HCEC 1CT (cell line): ENCODE results near the gene SSUH2.
"Not testable (repeated sequence)": the region's sequence is repeated elsewhere in the genome, so short reads cannot be mapped to it uniquely, and the experiment has no call there.

Experiments used
- DNase-seq: peaks from one replicate; pipeline ENCODE4 v3.0.0-alpha.2; 2017

The SSUH2 gene

DNA sequence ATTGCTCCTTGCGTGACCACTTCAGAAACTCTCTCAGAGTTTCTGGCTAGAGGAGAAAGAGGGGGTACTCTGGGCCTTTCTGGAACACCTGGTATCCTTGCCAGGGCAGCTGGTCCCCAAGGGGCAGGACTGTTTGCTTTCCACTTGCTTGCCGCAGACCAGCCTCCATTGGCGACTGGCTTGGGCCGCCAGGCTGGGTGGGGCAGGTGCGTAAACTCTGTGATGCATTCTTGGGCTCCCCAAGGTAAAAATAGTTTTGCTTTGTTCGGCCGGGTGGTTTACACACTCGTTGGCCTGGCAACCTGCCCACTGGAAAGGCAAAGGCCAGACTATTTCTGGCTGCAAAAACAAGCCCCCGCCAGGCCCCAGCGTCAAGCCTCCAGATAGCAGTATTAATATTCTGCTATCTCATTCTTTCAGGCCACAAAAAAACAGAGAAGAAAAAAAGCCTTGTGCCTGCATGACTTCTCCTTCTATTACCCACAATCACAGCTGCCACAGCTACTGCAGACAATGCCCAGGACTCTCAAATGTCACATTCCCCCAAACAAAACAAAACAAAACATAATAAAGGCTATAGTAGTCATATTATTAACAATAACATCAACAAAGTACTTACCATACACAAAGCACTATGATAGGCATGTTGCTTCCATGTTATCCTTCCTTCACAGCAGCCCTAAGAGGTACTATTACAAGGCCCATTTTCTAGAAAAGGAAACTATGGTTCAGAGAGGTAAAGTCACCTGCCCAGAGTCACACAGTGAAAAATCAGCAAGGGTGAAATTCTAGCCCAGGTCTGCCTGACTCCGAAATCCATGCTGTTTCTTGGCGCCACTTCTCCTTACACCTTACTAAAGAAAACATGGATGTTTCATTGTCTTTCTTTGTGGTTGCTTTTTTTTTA lies 14.0 kb upstream of the SSUH2 start:
- no peak for DNase-seq

DNA sequence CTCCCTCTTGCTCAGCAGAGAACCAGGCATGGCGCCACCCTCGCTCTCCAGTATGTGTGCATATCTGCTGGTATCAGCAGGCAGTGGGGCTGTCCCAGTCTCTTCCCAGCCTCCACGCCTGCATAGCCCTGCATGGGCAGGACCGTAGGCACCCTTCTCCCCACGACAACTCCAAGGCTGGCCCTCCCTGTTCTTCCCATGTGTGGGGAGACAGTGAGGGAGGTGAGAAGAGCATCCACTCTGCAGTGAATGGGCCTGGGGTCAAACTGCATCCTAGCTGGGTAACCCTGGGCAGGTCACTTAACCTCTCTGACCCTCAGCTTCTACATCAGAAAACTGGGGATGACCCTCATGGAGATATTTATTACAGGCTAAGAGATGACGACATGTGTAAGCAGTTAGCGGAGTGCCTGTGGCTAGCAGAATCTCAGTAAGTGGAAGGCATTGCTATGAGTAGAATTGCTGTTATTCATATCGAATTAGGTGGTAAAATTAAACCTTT lies 13.3 kb upstream of the SSUH2 start:
- no peak for DNase-seq

DNA sequence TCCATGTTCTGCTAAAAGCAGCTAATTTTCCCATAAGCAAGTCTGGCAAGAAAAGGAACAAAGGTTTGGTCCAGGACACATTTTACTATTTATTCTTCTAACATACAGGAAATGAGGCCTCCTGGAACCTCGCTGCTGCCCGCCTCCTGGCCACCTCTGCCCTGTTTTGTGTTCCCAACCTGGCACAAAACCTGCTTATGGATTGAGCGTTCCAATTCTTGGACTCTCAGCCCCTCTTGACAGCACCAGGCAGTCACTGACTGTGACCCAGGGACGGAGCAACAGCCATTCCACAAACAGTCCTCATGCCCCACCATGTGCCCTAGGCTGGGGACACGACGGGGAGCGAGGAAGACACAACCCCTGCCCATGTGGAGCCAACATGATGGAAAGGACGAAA lies 11.6 kb upstream of the SSUH2 start:
- DNase-seq, result no peak

DNA sequence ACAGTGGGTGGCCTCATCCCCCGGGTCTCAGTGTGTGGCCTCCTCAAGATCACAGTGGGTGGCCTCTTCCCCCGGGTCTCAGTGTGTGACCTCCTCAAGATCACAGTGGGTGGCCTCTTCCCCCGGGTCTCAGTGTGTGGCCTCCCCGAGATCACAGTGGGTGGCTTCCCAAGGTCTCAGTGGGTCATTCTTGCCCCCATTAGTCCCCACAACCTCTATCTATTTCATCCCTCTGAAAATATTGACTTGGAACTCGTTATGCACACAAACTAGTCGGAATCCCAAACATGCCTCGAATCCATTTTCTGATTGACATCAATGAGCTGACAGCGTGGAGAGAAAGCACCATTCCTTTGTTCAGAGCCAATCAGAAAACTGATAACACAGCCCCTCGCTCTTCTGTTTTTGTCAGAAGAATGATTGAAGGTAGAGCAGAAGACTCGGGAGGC lies 10.8 kb upstream of the SSUH2 start:
- DNase-seq, result no peak

DNA sequence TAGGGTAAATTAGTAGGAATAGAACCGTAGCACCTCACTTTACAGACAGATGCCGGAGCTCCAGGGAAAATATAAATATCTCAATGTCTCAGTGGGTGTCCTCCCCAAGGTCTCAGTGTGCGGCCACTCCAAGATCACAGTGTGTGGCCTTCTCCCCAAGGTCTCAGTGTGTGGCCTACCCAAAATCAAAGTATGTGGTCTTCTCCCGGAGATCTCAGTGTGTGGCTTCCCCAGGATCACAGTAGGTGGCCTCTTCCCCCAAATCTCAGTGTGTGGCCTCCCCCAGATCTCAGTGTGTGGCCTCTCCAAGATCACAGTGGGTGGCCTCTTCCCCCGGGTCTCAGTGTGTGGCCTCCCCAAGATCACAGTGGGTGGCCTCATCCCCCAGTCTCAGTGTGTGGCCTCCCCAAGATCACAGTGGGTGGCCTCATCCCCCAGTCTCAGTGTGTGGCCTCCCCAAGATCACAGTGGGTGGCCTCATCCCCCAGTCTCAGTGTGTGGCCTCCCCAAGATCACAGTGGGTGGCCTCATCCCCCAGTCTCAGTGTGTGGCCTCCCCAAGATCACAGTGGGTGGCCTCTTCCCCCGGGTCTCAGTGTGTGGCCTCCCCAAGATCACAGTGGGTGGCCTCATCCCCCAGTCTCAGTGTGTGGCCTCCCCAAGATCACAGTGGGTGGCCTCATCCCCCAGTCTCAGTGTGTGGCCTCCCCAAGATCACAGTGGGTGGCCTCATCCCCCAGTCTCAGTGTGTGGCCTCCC lies 10.2 kb upstream of the SSUH2 start:
- DNase-seq, result not testable (repeated sequence)

DNA sequence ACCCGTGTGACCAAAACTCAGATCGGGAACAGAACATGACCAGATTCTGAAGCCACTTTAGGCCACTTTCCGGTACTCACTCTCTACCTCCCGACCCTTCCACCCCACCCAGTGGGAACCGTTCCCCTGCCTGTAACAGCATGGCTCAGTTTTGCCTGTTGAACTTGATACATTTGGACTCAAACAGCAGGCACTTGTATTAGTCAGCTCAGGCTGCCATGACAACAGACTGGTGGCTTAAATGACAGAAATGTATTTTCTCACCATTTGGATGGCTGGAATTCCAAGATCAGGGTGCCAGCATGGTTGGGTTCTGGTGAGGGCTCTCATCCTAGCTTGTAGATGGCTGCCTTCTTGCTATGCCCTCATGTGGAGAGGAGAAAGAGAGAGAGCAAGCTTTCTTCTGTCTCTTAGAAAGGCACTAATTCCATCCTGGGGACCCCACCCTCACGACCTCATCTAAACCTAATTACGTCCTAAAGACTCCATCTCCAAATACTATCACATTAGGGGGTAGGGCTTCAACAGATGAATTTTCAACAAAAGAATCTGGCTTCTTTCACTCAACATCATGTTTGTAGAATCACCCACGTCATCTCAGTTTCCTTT lies 9.3 kb upstream of the SSUH2 start:
- no peak for DNase-seq

DNA sequence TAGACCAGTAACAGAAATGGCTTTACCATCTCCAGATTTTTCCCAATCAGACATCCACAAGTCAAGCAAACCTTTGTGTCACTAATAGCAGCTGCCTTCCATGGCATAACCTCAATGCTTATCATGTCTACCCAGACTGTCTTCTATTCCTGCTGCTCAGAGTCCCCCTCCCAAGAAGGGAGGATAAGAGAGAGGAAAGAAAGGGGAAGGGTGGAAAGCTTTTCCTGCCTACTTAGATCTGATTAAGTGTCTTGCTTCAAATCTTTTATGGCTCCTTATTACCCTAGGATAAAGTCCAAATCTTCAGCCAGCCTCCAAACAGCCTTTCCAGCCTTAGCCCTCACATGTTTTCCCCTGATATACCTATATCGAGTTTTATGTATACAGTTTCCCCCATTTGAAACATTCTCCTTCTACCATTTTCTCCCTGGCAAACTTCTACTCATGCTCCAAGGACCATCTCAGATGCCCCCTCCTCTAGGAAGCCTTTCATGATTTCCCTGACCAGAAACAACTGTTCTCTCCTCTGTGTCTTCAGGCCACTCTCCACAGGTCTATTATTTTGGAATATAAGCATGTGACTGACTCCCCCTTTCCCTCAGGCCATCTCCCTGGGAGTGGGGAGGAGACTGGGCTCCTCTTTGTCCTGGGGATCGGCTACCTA lies 7.9 kb upstream of the SSUH2 start:
- DNase-seq, result no peak

DNA sequence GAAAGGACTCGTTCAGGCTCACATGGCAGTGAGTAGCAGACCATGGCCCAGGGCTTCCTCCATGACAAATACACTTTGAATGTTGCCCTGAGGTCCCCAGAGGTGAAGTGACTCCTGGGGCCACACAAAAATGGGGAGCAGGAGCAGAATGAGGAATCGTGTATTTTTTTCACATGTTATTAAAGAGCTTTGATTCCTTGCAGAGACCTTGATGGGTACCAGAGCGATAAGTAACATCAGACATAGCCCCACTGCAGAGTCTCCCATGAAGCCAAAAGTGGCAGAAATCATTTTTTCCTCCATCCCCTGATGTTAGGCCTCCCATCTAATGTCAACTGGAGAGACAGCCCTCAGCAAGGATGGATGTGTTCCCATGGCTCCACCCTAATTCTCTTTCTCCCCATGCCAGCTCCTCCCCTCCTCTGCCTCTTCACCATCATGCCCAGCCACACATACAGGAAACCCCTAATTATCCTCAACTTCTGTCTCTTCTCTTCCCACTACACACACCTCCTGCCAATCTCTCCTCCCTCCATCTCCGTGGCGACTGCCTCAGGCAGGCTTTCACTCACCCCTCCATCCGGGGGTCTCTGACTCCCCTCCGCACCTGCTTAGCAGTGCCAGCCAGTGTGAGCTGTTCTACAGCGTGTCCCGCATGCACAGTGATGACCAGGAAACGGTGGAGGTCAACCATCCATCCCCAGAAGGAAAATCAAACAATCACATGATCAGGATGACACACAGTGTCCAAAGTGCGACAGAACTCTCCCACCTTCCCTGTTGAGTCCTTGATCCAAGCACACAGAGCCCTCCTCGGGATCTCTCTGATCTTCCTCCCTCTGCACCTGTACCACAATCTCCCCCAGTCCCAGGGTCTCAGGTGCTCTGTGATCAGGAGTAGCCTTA lies 7.1 kb upstream of the SSUH2 start:
- no peak for DNase-seq

DNA sequence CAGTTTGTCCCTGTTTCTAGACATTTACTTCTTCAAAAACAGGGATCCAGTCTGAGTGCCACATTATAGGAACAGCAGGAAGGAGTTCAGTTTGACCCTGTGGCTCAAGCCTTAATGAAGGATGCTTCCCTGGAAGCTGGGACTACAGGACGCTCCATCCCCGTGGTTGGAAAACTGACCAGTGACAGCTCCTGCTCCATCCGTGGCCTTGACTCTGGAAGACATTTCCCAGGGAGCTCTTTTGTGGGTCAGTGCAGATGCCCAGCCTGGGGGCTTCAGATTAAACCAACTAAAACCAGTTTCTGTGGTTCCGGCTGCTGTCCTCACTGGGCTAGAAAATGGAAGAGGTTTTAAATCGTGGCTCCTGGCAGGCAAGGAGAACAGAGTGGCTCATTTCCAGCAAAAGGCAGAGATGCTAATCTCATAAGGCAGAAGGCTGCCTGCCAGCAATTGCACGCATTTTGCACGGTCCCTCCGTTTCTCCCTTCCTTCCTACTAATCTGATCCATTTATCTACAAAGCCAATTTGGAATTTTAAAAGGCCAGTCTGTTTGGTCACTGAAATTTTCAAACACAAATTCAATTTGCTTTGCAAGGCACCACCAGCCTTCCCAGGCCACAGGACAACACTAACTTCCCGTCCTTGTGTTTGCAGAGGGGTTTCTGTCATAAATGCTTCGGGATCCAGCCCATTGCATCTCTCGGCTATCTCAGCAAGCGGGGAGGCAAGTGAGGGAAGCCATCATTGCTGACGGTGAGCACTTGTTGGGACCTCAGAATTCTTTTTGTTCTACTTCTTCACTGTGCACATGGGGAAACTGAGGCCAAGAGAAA lies 6.2 kb upstream of the SSUH2 start:
- no peak for DNase-seq

DNA sequence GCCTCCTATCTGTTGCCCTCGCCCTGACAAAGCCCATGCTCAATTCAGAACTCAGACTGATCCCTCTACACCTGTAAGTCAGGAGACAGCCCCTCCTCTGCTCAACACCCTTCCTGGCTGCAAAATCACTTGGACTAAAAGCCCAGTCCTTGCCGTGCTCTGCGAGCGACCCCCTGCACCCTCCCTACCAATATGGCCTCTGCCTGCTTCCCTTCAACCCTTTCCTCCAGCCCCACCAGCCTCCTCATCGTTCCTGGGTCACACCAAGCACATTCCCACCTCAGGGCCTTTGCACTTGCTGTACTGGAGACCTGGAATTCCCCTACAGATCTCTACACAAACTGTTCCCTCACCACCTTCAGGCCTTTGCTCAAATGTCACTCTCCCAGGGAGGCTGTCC lies 5.2 kb upstream of the SSUH2 start:
- DNase-seq, result no peak

DNA sequence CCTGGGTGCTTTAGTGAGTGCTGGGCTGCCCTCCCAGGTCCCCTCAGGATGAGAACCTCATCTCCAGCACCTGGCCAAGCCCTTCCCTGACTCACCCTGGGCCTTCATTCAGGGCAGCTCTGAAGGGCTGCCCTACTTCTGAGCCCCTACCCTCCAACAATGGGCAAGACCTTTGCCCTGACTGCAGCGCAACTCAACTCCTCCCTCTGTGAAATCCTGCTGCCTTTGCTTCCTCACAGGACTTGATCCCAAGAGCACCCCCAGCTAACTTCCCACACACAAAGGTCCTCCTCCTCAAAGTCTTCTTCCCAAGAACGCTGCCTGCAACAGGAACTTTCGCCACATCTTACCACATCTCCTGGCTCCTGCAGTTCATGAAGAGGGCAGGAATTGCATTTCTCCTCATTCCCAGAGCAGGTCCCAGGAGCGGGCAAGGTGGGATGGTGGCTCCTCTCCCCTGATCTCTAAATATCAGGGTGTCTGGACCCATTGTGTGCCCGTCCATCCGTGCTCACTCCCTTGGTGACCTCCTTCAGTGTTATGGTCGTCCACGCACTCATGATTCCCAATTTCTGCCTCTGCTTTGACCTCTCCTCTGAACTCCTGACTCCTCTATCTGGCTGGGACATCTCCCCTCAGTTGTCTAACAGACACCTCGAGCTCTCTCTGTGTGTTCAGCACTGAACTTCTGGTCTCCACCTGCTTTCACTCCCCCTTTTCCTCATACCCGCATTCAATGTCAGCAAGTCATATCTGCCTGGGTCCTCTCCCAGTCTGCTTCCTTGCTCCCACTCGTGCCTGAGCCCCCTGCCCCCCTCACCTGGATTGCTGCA lies 4.5 kb upstream of the SSUH2 start:
- DNase-seq, result no peak

DNA sequence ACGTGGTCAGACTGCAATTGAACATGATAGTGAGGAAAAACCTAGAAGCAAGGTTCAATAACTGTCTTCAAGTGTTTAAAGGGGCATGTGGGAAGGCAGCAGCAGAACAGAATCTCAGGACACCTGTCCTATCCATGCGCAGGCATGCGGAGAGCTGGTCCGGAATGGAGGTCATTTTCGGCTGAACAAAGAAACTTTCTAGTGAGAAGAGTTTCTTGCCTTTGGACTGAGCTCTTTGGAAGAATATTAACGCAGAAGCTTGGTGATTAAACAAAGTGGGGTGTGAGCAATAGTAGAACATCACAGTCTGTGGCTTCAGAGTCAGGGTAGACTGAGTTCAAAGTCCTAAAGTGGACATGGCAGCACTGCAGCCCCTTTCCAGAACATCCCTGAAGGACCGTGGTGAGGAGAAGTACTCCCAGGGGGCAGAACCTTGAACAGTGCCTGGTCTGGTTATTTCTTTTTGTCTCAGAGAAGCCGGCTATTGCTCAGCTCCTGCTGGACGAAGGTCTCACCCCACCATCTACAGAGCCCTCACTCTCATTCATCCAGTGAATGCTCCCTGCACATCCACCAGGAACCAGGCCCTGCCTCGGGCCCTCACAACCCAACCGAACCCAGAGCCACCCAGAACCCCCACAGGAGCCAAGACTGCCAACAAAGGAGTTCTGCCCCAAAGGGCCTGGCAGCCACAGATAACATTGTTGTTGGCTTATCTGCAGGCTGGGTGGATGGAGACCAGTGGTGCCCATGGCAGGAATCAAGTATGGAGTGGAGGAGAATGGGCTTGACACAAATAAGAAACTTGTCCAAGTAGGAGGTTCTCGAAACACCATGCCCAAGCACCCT lies 2.8 kb upstream of the SSUH2 start:
- no peak for DNase-seq

DNA sequence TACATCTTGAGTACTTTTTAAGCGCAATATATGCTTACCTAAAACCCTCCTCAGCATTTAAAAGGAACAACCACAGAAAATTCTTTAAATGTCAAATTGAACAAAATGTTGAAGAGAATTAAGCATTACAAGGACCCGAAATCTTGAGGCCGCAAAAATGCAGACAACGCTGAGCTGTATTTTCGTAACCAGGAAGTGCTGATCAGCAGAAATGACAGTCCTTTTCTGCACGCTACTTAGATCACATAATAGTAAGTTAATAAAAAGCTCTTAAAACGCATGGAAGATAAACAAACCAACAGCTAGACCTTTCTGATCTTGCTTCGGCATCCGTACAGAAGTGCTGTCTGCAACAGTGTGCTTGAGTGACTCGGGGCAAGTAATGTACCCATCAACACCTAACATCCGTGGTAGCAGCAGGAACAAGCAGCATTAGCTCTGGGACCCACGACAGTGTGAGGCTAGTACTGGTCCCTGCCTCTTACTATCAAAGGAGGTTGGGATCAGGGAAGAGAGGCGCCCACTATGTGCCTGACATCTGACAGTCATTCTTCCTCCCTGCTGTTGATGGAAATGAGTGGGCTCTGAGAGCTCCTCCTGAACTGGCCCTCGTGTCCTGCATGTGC lies 1.8 kb upstream of the SSUH2 start:
- no peak for DNase-seq

DNA sequence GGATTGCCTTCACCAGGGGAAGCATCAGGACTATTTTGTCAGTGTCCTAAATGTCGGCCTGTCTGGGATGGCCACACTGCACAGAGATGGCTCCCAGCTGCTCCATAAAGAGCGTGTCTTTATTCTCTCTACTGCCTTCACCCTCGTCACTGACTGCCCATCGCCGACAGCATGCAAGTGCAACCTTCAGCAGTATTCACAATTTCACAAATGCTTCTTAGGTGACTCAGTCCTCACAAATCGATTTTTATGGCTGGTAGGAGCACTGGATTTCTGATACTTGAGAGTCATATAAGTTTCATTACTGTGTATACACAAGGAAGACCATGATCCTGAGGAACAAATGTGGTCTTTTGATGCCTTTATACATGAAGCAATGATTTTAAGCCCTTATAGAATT lies 1.1 kb upstream of the SSUH2 start:
- DNase-seq, result no peak

DNA sequence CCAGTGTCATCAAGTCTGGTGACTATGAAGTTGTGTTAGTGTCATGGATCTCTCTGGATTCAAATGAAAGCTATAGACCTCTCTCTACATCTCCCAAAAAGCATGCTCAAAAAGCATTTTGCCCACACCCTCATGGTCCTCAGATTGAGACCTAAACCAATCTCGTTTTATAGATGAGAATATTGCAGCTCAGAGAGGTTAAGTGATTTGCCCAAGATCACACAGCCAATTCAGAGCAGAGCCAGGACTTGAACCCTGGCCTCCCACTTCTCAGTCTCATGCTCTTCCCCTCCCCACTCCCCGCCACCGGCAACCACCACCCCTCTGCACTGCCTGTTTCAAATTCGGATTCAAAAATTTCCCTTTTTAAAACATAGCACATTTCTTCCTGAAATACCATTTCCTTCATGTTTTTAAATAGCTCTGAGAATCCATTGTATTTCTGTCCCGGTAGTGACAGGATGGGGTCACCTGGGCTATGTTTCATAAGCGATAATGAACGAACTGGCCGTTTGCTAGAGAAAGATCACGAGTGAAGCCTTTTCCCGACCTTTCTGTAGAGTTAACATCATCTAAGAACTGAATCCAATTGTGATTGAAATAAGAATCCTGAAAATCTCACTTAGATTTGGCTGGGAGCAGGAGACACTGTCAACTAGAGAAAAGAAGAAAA lies 769 bp downstream of the SSUH2 start:
- no peak for DNase-seq

DNA sequence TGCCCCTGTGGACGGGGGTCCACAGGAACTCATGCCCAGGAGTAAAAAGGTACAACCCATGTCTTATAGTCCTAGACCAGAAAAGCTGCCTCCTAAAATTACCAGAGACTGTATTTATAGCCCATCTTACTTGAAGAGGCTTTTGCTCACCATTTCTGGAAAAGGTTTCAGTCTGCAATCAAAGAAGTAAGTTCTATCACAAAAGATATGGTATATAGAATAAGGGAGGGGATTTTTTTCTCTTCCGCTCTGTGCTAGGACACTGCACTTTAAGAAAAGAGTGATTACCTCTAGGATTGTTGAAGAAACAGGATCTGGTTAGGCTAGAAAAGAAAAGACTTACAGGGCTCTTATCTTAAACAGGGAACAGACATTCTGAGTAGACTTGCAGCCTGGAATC lies 2.6 kb downstream of the SSUH2 start:
- no peak for DNase-seq

DNA sequence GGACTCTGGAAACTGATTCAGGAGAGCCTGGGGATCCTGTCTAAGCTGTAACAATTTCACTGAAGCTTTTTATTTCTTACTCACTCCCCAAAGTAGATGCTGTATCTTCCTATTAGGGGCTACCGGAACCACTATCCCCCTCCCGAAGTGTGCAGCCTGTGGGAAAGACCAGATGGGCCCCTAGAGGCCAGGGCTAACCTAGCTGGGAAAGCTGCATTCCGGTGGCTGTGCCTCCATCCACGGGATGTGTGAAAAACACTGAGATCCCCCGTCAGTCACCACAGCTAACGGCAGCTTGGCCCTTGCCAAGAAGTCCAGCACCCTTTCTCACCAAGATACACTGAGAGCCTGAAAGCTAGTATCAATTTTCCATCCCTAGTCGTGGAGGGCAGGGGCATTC lies 3.1 kb downstream of the SSUH2 start:
- DNase-seq, result no peak

DNA sequence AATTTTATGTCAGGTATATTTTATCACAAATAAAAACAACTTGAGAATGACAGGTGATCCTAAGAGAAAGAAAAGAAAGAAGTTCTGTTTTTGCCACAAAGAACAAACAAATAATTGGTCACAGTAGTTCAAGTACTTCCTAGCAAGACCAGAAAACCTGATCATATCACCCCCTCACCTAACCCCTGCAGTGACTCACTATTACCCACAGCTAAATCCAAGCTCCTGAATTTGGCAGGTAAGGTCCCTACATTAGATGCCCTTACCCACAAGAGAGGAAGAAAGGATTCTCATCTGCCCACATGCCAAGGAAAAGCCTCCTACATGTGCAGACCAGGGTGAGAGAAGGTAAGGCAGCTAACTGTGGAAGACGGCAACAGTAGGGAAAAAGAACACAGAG lies 4.4 kb downstream of the SSUH2 start:
- no peak for DNase-seq
